ENCODE results near the gene PNCK. TPM values are rescaled to one million over a fixed set of nuclear protein-coding genes. Genes with fewer than 3 reads are reported as not detected.

PNCK gene
- total and polyA plus RNA-seq, 9 donors: 0.51 to 5.9 (median 1.3) TPM; not detected in 1

- Histone ChIP-seq H3K27ac (no peak overlapping the region), H3K9me3 (no peaks in the 10 kb centered on the region), H3K27me3 (no peaks in the 10 kb centered on the region), H3K4me1 (ENCODE audit: insufficient read depth) (peaks cover 5% of the 10 kb centered on the region), H3K36me3 (no peaks in the 10 kb centered on the region), H3K4me3 (no peak overlapping the region)
- intact Hi-C loops (cut with DNase I): no loop called here
- TF ChIP-seq EP300 (IDR thresholded peaks at IDR 0.05): no peak
- 77 to 83% (median 79%) methylated on average over 6 to 7 of the region's 7 CpGs for WGBS, 3 donors
- DNase-seq: peak in 1 of 5 donors; percentile 4
These were observed 41.0 kb downstream of the PNCK start for GRCh38 chrX:153632595-153632946.

DNA sequence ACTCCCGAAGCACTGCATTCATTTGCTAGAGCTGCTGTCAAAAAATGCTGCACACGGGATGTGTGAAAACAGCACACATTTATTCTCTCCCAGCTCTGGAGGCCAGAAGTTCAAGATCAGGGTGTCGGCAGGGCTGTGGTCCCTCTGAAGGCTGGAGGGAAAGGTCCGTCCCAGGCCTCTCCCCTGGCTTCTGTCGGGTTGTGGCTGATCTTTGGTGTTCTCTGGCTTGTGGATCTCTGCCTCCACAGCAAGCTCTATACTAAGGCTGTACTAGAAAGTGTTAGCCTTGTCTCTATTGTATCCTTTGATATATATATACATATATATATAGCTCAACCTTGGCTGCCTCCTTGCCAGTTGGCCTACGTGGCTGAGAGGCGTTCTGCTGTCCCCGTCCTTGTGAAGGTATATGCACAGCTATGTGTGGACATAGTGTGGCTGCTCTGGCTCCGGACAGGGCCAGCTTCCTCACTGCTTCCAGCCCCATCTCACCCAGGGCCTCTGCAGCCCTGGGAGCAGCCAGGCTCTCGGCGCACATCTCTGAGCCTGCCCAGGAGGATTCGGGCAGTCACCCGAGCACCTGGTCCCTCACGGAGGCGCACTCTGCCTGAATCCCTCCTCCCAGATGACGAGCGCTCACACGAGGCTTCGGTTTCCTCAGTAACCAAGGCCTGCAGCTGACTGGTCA lies 41.6 kb downstream of the PNCK start:
- DNase-seq: peak in 2 of 5 donors; percentile 2 to 10
- H3K9me3 ChIP-seq: no peaks in the 10 kb centered on the region
- intact Hi-C loops (cut with DNase I): no loop called here

GRCh38 chrX:153631346-153631745 lies 42.3 kb downstream of the PNCK start:
- TF ChIP-seq POLR2A (IDR thresholded peaks at IDR 0.05) (no peak), CTCF (IDR thresholded peaks at IDR 0.05) (no peak), EP300 (IDR thresholded peaks at IDR 0.05) (no peak)
- DNase-seq: no peak
- WGBS, 3 donors: 85 to 89% (median 87%) methylated on average over 2 of the region's 2 CpGs
- intact Hi-C loops (cut with DNase I): no loop called here
- H3K4me3 ChIP-seq: no peak overlapping the region
- H3K27ac ChIP-seq: no peak overlapping the region
- H3K9me3 ChIP-seq: no peaks in the 10 kb centered on the region
- no peaks in the 10 kb centered on the region for H3K27me3 ChIP-seq
- no peaks in the 10 kb centered on the region for H3K36me3 ChIP-seq
- peaks cover 7% of the 10 kb centered on the region for H3K4me1 ChIP-seq (ENCODE audit: insufficient read depth)

More for the DNA sequence above, 41.6 kb downstream of the PNCK start:
- no peak for TF ChIP-seq CTCF (IDR thresholded peaks at IDR 0.05)
- TF ChIP-seq POLR2A (IDR thresholded peaks at IDR 0.05): no peak
- no peak for TF ChIP-seq EP300 (IDR thresholded peaks at IDR 0.05)
- Histone ChIP-seq H3K27me3 (no peaks in the 10 kb centered on the region), H3K36me3 (no peaks in the 10 kb centered on the region), H3K4me1 (ENCODE audit: insufficient read depth) (peaks cover 7% of the 10 kb centered on the region), H3K4me3 (no peak overlapping the region), H3K27ac (no peak overlapping the region)
- WGBS, 3 donors: 87 to 90% (median 88%) methylated on average over 19 of the region's 19 CpGs

DNA sequence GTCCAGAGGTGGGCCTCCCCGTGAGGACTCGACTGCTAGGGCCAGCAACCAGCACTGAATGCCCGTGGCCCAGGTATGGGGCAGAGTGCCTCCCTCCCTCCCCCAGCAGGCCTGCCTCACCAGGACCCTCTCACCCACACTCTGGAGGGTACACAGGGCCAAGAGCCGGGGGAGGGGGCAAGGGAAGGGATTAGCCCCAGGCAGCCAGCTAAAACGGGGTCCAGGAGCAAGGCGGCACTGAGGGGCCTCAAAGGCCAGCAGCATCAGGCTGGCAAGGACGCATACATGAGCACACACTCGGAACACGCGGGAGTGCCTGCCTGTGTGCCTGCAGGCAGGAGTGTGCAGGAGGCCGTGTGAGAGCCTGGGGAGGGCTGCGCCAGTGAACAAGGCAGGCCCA lies 44.9 kb downstream of the PNCK start:
- intact Hi-C loops (cut with DNase I): no loop called here
- 83 to 89% (median 84%) methylated on average over 12 of the region's 12 CpGs for WGBS, 3 donors
- Histone ChIP-seq H3K9me3 (no peaks in the 10 kb centered on the region), H3K36me3 (no peaks in the 10 kb centered on the region), H3K27me3 (no peaks in the 10 kb centered on the region), H3K4me1 (ENCODE audit: insufficient read depth) (peaks cover 1% of the 10 kb centered on the region), H3K4me3 (no peak overlapping the region), H3K27ac (no peak overlapping the region)
- TF ChIP-seq EP300 (IDR thresholded peaks at IDR 0.05) (no peak), CTCF (IDR thresholded peaks at IDR 0.05) (no peak), POLR2A (IDR thresholded peaks at IDR 0.05) (no peak)
- peak in 3 of 5 donors; percentile 2 to 12 (median 9) for DNase-seq

DNA sequence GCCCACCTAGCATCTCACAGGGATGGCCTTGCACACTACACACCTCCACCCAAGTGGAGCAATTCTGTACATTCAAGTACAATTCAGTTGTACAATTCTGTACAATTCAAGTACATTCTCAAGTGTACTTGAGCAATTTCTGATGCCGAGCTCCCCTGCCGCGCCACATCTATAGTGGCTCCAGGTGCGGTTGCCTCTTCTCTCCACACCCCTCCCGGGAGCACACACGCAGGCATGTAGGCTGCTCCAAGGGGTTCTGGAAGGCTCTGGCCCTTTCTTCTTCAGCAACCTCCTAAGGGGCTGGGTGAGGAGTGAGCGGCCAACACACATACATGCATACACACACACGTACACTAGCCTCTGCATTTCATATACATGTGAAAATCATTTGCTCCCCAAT lies 45.5 kb downstream of the PNCK start:
- intact Hi-C loops (cut with DNase I): no loop called here
- Histone ChIP-seq H3K4me3 (no peak overlapping the region), H3K4me1 (ENCODE audit: insufficient read depth) (peaks cover 5% of the 10 kb centered on the region), H3K36me3 (no peaks in the 10 kb centered on the region), H3K9me3 (no peaks in the 10 kb centered on the region), H3K27me3 (no peaks in the 10 kb centered on the region), H3K27ac (no peak overlapping the region)
- no peak for TF ChIP-seq POLR2A (IDR thresholded peaks at IDR 0.05)
- TF ChIP-seq CTCF (IDR thresholded peaks at IDR 0.05): no peak
- TF ChIP-seq EP300 (IDR thresholded peaks at IDR 0.05): no peak
- WGBS, 3 donors: 89 to 95% (median 93%) methylated on average over 8 of the region's 8 CpGs
- peak in 1 of 5 donors; percentile 2 for DNase-seq
